ENCODE measurements around the gene KCNC1. TPM values are rescaled to one million over a fixed set of nuclear protein-coding genes. Genes with fewer than 3 reads are reported as not detected.

KCNC1 gene
- total RNA-seq, 2 donors from 2014 or later = not detected

DNA sequence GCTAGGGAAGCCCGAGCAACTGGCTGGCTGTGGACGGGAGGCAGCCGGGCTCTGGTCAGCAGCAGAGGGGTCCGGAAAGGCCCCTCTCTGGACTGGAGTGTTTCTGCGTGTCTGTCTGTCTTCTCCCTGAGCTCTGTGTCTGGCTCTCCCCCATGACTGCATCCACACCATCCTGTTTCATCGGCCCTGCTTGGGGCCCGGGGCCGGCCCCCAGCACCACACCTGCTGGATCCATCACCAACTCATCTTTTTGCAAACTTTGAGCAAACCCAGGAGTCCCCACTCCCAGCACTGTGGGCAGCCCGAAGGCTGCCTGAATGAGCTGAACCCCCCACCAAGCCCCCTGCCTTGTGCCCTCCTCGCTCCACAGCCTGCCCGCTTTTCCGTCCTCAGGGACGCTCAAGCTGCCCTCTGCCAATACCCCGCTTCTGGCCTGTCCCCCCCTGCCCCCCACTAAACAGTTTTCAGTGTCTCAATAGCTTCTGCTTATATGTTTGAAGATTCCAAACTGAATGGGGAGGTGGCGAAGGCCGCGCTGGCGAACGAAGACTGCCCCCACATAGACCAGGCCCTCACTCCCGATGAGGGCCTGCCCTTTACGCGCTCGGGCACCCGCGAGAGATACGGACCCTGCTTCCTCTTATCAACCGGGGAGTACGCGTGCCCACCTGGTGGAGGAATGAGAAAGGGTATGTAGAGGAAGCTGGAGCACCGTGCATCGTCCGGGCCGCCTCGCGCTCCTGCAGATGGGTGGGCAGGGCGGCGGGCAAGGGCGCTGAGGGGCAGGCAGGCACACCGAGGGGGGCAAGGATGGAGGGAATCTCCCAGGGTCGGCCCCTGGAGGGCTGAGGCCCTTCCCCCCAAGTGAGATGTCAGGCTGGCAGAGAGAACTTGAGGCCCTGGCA lies 44.6 kb downstream of the KCNC1 start:
- Histone ChIP-seq H3K36me3 (no peaks in the 10 kb centered on the region), H3K4me1 (no peaks in the 10 kb centered on the region), H3K9me3 (no peaks in the 10 kb centered on the region), H3K27ac (no peak overlapping the region), H3K27me3 (no peaks in the 10 kb centered on the region), H3K4me3 (no peak overlapping the region)
- TF ChIP-seq, protein P1, sequence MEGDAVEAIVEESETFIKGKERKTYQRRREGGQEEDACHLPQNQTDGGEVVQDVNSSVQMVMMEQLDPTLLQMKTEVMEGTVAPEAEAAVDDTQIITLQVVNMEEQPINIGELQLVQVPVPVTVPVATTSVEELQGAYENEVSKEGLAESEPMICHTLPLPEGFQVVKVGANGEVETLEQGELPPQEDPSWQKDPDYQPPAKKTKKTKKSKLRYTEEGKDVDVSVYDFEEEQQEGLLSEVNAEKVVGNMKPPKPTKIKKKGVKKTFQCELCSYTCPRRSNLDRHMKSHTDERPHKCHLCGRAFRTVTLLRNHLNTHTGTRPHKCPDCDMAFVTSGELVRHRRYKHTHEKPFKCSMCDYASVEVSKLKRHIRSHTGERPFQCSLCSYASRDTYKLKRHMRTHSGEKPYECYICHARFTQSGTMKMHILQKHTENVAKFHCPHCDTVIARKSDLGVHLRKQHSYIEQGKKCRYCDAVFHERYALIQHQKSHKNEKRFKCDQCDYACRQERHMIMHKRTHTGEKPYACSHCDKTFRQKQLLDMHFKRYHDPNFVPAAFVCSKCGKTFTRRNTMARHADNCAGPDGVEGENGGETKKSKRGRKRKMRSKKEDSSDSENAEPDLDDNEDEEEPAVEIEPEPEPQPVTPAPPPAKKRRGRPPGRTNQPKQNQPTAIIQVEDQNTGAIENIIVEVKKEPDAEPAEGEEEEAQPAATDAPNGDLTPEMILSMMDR (IDR thresholded peaks at IDR 0.05) = no peak
- DNase-seq (ENCODE audit: low spot score) = no peak

DNA sequence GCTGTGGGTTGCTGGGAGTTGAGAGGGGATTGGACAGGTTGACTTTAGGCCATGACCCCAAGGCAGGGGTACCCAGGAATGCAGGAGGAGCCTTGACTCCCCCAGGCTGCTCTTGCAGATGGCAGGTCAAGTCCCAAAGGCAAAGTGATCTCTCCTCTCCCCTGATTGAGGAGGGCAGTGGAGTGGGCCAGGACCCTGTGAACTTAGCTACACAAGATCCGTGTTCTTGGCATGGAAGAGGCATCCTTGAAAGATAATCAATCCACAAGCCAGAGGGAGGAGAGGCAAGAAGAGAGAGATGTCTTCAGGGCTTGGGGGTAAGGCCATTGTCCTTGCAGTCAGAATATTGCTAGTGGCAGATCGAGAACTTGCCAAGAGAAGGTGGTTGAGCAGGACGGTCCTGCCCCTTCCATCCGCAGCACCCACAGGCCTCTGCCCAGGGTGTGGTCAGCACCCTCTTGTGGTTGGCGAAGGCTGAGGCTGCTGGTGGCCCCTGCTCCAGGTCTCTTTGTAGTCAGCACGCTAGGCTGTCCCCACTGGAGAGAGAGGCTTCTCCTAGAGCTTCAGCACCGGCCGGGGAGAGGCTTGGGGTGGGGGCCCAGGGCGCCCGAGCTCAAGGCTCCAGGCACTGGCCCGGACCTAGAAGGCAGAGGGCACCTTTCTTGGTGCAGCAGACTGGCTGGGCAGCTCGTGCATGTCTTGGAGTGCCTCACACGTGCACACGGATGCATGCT lies 45.4 kb downstream of the KCNC1 start:
- H3K9me3 ChIP-seq = no peaks in the 10 kb centered on the region
- no peak for DNase-seq (ENCODE audit: low spot score)

DNA sequence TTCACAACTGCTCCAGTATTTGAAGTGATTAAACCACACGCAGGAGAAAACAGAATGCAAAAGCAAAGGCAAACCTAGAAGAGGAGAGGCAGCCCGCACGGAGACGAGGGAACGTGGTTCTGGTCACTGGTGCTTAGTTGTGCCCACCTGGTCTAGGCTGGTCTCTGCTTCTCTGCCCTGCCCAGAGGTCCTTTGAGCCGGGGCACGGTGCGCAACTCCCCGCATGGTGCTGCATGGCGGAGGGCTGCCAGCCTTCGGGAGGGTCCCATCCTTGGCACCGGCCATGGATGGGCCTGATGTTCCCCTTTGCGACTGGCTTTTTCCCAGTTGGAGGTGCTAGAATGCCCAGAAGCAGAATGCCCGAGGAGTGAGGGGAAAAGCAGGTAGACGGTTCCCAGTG lies 46.1 kb downstream of the KCNC1 start:
- TF ChIP-seq, protein P1 (IDR thresholded peaks at IDR 0.05) = no peak
- Histone ChIP-seq H3K9me3 (no peaks in the 10 kb centered on the region), H3K36me3 (no peaks in the 10 kb centered on the region)

More for the DNA sequence above, 45.4 kb downstream of the KCNC1 start:
- Histone ChIP-seq H3K4me3 (no peak overlapping the region), H3K36me3 (no peaks in the 10 kb centered on the region), H3K4me1 (no peaks in the 10 kb centered on the region), H3K27me3 (no peaks in the 10 kb centered on the region), H3K27ac (no peak overlapping the region)
- TF ChIP-seq, protein P1 (IDR thresholded peaks at IDR 0.05) = no peak

DNA sequence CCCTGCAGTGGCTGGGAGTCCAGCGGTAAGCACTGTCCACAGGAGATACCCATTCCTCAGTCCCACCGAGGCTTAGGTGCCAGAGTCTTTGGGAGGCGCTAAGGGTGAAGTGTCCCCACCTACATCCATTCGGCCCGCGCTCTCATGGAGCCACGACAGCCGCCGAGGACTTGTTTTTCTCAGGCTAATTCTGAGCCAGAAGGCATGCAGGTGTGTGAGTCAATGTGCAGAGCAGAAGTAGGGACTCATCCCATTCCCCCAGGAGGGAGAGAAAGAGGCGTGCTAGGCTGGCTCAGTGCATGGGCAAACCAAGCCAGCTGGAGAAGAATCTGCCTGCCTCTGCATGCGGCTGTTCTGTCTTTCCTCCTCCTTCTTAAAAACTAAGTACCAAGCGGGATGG lies 46.6 kb downstream of the KCNC1 start:
- Histone ChIP-seq H3K36me3 (no peaks in the 10 kb centered on the region), H3K9me3 (no peaks in the 10 kb centered on the region)

More for the DNA sequence above, 46.1 kb downstream of the KCNC1 start:
- no peaks in the 10 kb centered on the region for H3K27me3 ChIP-seq
- H3K4me1 ChIP-seq = no peaks in the 10 kb centered on the region
- no peak overlapping the region for H3K4me3 ChIP-seq
- DNase-seq (ENCODE audit: low spot score) = no peak
- H3K27ac ChIP-seq = no peak overlapping the region

DNA sequence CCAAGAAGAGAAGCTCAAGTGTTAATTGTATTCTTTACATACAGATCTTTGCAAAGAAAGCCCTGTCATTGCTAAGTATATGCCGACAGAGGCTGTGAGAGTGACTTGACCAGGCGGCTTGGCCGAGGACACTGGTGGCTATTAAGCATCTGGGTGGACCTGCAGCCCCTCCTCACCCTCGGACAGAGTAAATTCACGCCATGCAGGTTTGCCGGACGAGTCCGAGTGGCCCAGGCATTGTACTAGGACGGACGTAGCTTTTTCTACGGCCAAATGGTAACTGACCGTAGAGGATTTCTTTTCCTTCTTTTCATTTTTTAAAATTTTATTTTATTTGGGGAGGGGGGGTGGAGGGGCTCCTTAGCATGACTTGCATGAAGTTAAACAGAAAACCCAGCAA lies 47.0 kb downstream of the KCNC1 start:
- H3K4me1 ChIP-seq = no peaks in the 10 kb centered on the region
- H3K27ac ChIP-seq = no peak overlapping the region
- no peak overlapping the region for H3K4me3 ChIP-seq
- H3K9me3 ChIP-seq = no peaks in the 10 kb centered on the region
- TF ChIP-seq, protein P1 (IDR thresholded peaks at IDR 0.05) = no peak
- DNase-seq (ENCODE audit: low spot score) = no peak
- H3K27me3 ChIP-seq = no peaks in the 10 kb centered on the region
- no peaks in the 10 kb centered on the region for H3K36me3 ChIP-seq

More for the DNA sequence above, 46.6 kb downstream of the KCNC1 start:
- no peaks in the 10 kb centered on the region for H3K4me1 ChIP-seq
- no peak for DNase-seq (ENCODE audit: low spot score)
- no peak overlapping the region for H3K4me3 ChIP-seq
- no peak overlapping the region for H3K27ac ChIP-seq
- TF ChIP-seq, protein P1 (IDR thresholded peaks at IDR 0.05) = no peak
- no peaks in the 10 kb centered on the region for H3K27me3 ChIP-seq
